PFSK-1 (cell line): ENCODE results near the gene AGO3.

Experiments used
- POLR2AphosphoS5 ChIP-seq: IDR thresholded peaks from 2 replicates; pipeline ENCODE4 v1.6.1; 2012; ENCODE audit warnings: low read depth, mild to moderate bottlenecking, control low read depth, low read length, moderate library complexity
- SIN3A ChIP-seq: IDR thresholded peaks from 2 replicates; pipeline ENCODE4 v1.6.1; 2012; ENCODE audit warnings: mild to moderate bottlenecking, low read length, moderate library complexity, borderline replicate concordance; ENCODE audit not compliant: insufficient read depth
- TAF1 ChIP-seq: IDR thresholded peaks from 2 replicates; pipeline ENCODE4 v1.6.1; 2012; ENCODE audit warnings: low read length, control low read depth, borderline replicate concordance; ENCODE audit not compliant: insufficient read depth
- TF ChIP-seq, protein P1 (sequence below), 2 experiments: IDR thresholded peaks; 2 replicates each; pipeline versions ENCODE4 v1.6.1 to v1.8.0; 2011 to 2012; ENCODE audit warnings: low read depth in 2 of 2, low read length in 2 of 2, control low read depth in 1 of 2, inconsistent platforms in 1 of 2, mild to moderate bottlenecking in 1 of 2, moderate library complexity in 1 of 2; ENCODE audit not compliant: insufficient read depth in 1 of 2

- TF ChIP-seq POLR2AphosphoS5 = no peak
- TF ChIP-seq TAF1 = no peak
- TF ChIP-seq, protein P1, sequence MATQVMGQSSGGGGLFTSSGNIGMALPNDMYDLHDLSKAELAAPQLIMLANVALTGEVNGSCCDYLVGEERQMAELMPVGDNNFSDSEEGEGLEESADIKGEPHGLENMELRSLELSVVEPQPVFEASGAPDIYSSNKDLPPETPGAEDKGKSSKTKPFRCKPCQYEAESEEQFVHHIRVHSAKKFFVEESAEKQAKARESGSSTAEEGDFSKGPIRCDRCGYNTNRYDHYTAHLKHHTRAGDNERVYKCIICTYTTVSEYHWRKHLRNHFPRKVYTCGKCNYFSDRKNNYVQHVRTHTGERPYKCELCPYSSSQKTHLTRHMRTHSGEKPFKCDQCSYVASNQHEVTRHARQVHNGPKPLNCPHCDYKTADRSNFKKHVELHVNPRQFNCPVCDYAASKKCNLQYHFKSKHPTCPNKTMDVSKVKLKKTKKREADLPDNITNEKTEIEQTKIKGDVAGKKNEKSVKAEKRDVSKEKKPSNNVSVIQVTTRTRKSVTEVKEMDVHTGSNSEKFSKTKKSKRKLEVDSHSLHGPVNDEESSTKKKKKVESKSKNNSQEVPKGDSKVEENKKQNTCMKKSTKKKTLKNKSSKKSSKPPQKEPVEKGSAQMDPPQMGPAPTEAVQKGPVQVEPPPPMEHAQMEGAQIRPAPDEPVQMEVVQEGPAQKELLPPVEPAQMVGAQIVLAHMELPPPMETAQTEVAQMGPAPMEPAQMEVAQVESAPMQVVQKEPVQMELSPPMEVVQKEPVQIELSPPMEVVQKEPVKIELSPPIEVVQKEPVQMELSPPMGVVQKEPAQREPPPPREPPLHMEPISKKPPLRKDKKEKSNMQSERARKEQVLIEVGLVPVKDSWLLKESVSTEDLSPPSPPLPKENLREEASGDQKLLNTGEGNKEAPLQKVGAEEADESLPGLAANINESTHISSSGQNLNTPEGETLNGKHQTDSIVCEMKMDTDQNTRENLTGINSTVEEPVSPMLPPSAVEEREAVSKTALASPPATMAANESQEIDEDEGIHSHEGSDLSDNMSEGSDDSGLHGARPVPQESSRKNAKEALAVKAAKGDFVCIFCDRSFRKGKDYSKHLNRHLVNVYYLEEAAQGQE (IDR thresholded peaks at IDR 0.05; ENCODE audit: insufficient read depth in 1 of 2, low read depth in 2 of 2, low read length in 2 of 2) = no peak
- no peak for TF ChIP-seq SIN3A
Measured at GRCh38 chr1:36109041-36109679, 178.3 kb downstream of the AGO3 start.
